OCI-LY3 (cell line): ENCODE measurements around the gene HAGH.

ENCODE experiments used
- CTCF ChIP-seq: fragments of 200-600, 300-600 bp; sonication (generic); IDR thresholded peaks from 2 replicates; pipeline ENCODE4 v1.5.1; 2014; ENCODE audit warnings: antibody characterized with exemption, low read length, low read depth
- EZH2phosphoT487 ChIP-seq: fragments of 200-600 bp; shearing (Covaris generic); IDR thresholded peaks from 2 replicates; pipeline ENCODE4 v1.6.1; 2018; ENCODE audit warnings: antibody characterized with exemption, mixed run types, low read depth

GRCh38 chr16:1826691-1827573 is at the start of gene HAGH, which contains the start of gene FAHD1:
- no peak for TF ChIP-seq CTCF
- TF ChIP-seq EZH2phosphoT487: no peak
